ENCODE data around the gene SPPL3.

The SPPL3 gene

DNA sequence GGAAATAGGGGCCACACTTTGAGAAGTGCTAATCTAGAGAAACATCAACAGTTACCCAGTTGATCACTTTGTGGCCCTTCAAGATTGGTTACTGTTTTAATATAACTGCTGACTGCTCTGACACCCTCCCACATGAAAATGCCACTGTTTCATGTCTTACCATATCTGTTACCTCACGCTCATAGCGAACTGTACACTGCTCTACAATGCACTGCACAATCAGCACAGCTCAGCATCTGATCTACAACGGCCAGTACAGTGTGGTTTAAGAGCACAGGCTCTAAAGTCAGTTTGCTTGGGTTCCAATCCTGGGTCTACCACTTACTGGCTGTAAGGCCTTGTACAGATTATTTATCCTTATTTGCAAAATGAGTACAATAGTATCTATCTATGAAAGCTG lies 39.1 kb downstream of the SPPL3 start:
- no peaks in the 10 kb centered on the region for H3K9me3 ChIP-seq (ENCODE audit: control insufficient read depth, insufficient read depth, low read length)
- no peak overlapping the region for H3K4me3 ChIP-seq (ENCODE audit: low read length)
- H3K9me2 ChIP-seq (replicated peaks; ENCODE audit: control insufficient read depth, low read length) = no peaks in the 10 kb centered on the region
- TF ChIP-seq EZH2phosphoT487 (IDR thresholded peaks at IDR 0.05; ENCODE audit: borderline replicate concordance, low read length) = no peak
- TF ChIP-seq, protein P1, sequence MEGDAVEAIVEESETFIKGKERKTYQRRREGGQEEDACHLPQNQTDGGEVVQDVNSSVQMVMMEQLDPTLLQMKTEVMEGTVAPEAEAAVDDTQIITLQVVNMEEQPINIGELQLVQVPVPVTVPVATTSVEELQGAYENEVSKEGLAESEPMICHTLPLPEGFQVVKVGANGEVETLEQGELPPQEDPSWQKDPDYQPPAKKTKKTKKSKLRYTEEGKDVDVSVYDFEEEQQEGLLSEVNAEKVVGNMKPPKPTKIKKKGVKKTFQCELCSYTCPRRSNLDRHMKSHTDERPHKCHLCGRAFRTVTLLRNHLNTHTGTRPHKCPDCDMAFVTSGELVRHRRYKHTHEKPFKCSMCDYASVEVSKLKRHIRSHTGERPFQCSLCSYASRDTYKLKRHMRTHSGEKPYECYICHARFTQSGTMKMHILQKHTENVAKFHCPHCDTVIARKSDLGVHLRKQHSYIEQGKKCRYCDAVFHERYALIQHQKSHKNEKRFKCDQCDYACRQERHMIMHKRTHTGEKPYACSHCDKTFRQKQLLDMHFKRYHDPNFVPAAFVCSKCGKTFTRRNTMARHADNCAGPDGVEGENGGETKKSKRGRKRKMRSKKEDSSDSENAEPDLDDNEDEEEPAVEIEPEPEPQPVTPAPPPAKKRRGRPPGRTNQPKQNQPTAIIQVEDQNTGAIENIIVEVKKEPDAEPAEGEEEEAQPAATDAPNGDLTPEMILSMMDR (IDR thresholded peaks at IDR 0.05; ENCODE audit: low read depth, low read length, poor library complexity, severe bottlenecking) = no peak
- peaks cover 13% of the 10 kb centered on the region; the same call in 1 of the 2 replicates for H4K20me1 ChIP-seq (ENCODE audit: control insufficient read depth, insufficient read depth, low read depth, low read length)
- no peaks in the 10 kb centered on the region for H3K27me3 ChIP-seq (ENCODE audit: control insufficient read depth, low read length)
- H3F3A ChIP-seq (ENCODE audit: control insufficient read depth, insufficient read depth) = 0 out of 2 replicates have a peak, but pooled peaks cover 2% of the 10 kb centered on the region
- H3K4me1 ChIP-seq (ENCODE audit: control insufficient read depth, low read length) = peaks cover 16% of the 10 kb centered on the region
- no peak overlapping the region for H3K27ac ChIP-seq (ENCODE audit: low read depth, low read length)
- no peak overlapping the region for H3K4me2 ChIP-seq (ENCODE audit: low read length)
- peaks cover 62% of the 10 kb centered on the region for H3K79me2 ChIP-seq (ENCODE audit: control insufficient read depth, low read length)
- no peaks in the 10 kb centered on the region for H3K36me3 ChIP-seq (ENCODE audit: control insufficient read depth, low read length)

DNA sequence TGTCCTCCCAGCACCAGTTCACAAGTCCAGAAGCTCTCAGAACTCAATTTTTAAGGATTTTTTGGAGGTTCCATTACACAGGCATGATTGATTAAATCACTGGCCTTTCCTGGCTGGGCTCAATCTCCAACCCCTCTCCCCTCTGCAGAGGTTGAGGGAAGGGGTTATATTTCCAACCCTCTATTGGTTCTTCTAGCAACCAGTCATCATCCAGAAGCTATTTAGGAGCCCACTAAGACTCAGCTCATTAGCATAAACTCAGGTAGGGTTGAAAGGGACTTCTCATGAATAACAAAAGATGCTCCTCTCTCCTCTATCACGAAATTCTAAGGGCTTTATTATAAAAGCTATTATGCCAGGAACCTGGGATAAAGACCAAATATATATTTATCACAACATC lies 41.5 kb downstream of the SPPL3 start:
- no peaks in the 10 kb centered on the region for H3K9me3 ChIP-seq (ENCODE audit: control insufficient read depth, insufficient read depth, low read length)
- H3K4me3 ChIP-seq (ENCODE audit: low read length) = no peak overlapping the region
- peaks cover 7% of the 10 kb centered on the region for H3F3A ChIP-seq (ENCODE audit: control insufficient read depth, insufficient read depth)
- peaks cover 35% of the 10 kb centered on the region for H3K4me1 ChIP-seq (ENCODE audit: control insufficient read depth, low read length)
- no peaks in the 10 kb centered on the region for H3K36me3 ChIP-seq (ENCODE audit: control insufficient read depth, low read length)
- peaks cover 60% of the 10 kb centered on the region for H3K79me2 ChIP-seq (ENCODE audit: control insufficient read depth, low read length)
- TF ChIP-seq EZH2phosphoT487 (IDR thresholded peaks at IDR 0.05; ENCODE audit: borderline replicate concordance, low read length) = no peak
- TF ChIP-seq, protein P1 (IDR thresholded peaks at IDR 0.05; ENCODE audit: low read depth, low read length, poor library complexity, severe bottlenecking) = no peak
- no peak overlapping the region for H3K27ac ChIP-seq (ENCODE audit: low read depth, low read length)
- no peak overlapping the region for H3K4me2 ChIP-seq (ENCODE audit: low read length)
- no peaks in the 10 kb centered on the region for H3K27me3 ChIP-seq (ENCODE audit: control insufficient read depth, low read length)
- H4K20me1 ChIP-seq (ENCODE audit: control insufficient read depth, insufficient read depth, low read depth, low read length) = peaks cover 13% of the 10 kb centered on the region
- H3K9me2 ChIP-seq (replicated peaks; ENCODE audit: control insufficient read depth, low read length) = no peaks in the 10 kb centered on the region

DNA sequence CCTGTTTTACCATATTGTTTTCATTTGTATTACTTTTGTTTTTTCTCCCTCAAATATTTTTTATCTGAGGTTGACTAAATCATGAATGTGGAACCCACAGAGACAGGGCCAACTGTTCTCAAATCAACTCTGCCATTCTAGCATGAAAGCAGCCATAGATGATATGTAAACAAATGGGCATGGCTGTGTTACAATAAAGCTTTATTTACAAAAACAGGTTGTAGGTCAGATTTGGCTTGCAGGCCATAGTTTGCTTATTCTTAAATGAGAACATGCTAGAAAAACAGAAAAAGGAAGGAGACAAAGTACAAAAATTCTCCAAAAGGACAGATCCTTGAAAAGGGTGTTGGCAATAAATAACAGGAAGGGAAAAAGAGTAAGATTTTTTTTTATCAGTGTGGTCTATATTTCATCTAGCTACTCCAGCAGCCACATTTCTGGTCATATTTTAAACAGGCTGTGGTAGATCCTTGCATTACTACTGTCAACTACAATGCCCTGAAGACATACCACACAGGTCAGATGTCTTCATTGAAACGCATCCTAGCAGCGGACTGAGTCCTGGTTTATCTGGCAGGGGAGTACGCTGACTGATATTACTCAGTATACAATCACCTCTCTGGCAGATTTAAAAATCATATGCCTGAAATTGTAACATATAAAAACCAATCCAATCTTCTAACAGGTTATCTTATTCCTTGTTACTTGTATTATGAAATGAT lies 42.9 kb downstream of the SPPL3 start:
- Histone ChIP-seq H4K20me1 (ENCODE audit: control insufficient read depth, insufficient read depth, low read depth, low read length) (peaks cover 17% of the 10 kb centered on the region), H3K4me1 (ENCODE audit: control insufficient read depth, low read length) (peaks cover 48% of the 10 kb centered on the region), H3K4me2 (ENCODE audit: low read length) (peak overlapping the region; percentile 23), H3K9me2 (replicated peaks; ENCODE audit: control insufficient read depth, low read length) (no peaks in the 10 kb centered on the region), H3F3A (ENCODE audit: control insufficient read depth, insufficient read depth) (peaks cover 7% of the 10 kb centered on the region), H3K27me3 (ENCODE audit: control insufficient read depth, low read length) (no peaks in the 10 kb centered on the region), H3K27ac (ENCODE audit: low read depth, low read length) (no peak overlapping the region), H3K36me3 (ENCODE audit: control insufficient read depth, low read length) (no peaks in the 10 kb centered on the region), H3K4me3 (ENCODE audit: low read length) (no peak overlapping the region), H3K9me3 (ENCODE audit: control insufficient read depth, insufficient read depth, low read length) (no peaks in the 10 kb centered on the region), H3K79me2 (ENCODE audit: control insufficient read depth, low read length) (peaks cover 61% of the 10 kb centered on the region)
- TF ChIP-seq, protein P1 (IDR thresholded peaks at IDR 0.05; ENCODE audit: low read depth, low read length, poor library complexity, severe bottlenecking) = no peak
- TF ChIP-seq EZH2phosphoT487 (IDR thresholded peaks at IDR 0.05; ENCODE audit: borderline replicate concordance, low read length) = no peak
